AG04450 (cell line): ENCODE results near the gene KRT86. TPM values are rescaled to one million over a fixed set of nuclear protein-coding genes. Genes with fewer than 3 reads are reported as not detected.

Source experiments
- CTCF ChIA-PET: fragments of 300-600, 350-600 bp; formaldehyde crosslinking; extraction: SDS; loops from one replicate; lab custom pipeline; 2022; ENCODE audit warnings: antibody characterized with exemption, inconsistent platforms; lab: Charles Lee
- POLR2A ChIA-PET: fragments of 350-600 bp; formaldehyde crosslinking; extraction: SDS; loops from one replicate; lab custom pipeline; 2021; ENCODE audit warnings: antibody characterized with exemption, inconsistent platforms; lab: Yijun Ruan, JAX
- DNase-seq: peaks from one replicate; pipeline ENCODE4 v3.0.0-alpha.2; 2011; ENCODE audit warnings: low read depth, low spot score
- H3K27ac ChIP-seq: one replicate; pipeline ENCODE4 v1.5.1; 2012; ENCODE audit warnings: low read depth, low read length, control low read depth
- H3K27me3 ChIP-seq: one replicate; pipeline ENCODE4 v1.6.0; 2012; ENCODE audit warnings: low read length; ENCODE audit not compliant: control insufficient read depth, insufficient read depth
- H3K4me3 ChIP-seq: 2 replicates; pipeline ENCODE4 v1.5.1; 2011; ENCODE audit warnings: mild to moderate bottlenecking, low read depth, low read length, control low read depth
- H3K9me3 ChIP-seq: 2 replicates; pipeline ENCODE4 v1.5.1; 2012; ENCODE audit warnings: low read length; ENCODE audit not compliant: control insufficient read depth, insufficient read depth
- CTCF ChIP-seq: IDR thresholded peaks from 2 replicates; pipeline ENCODE4 v1.5.1; 2011; ENCODE audit warnings: low read depth, low read length, control low read depth, inconsistent platforms
- polyA plus RNA-seq: library from polyadenylated mRNA; depleted of rRNA; stranded (reverse); fragments of >200 nt; gene quantifications from 2 replicates; pipeline ENCODE4 v1.2.3, GENCODE V29; 2011

Gene KRT86
- polyA plus RNA-seq, 1 experiment = 0.04 TPM

GRCh38 chr12:52245962-52246569, 28.4 kb upstream of the KRT86 start:
- DNase-seq = no peak
- Histone ChIP-seq H3K27ac (no peak overlapping the region), H3K4me3 (no peak overlapping the region), H3K9me3 (no peaks in the 10 kb centered on the region; the same call in 1 of the 2 replicates), H3K27me3 (peaks cover 10% of the 10 kb centered on the region)
- TF ChIP-seq CTCF = no peak
- ChIA-PET POLR2A (no interaction called here), CTCF (interaction anchor here (0.9 to 4.9 kb wide), 3 partner anchors 29 to 639 kb away, joined by 3 to 42 read pairs (median 3); no protein-coding TSS in a partner anchor)

- no peak overlapping the region for H3K4me3 ChIP-seq
- DNase-seq = no peak
- peaks cover 10% of the 10 kb centered on the region for H3K27me3 ChIP-seq
- H3K27ac ChIP-seq = no peak overlapping the region
- TF ChIP-seq CTCF = no peak
- no peaks in the 10 kb centered on the region; the same call in 1 of the 2 replicates for H3K9me3 ChIP-seq
- ChIA-PET CTCF (interaction anchor here (1.6 to 4.9 kb wide), 2 partner anchors 32 to 638 kb away, joined by 3 to 42 read pairs; no protein-coding TSS in a partner anchor), POLR2A (no interaction called here)
Observed at GRCh38 chr12:52246720-52247621, 27.5 kb upstream of the KRT86 start.

GRCh38 chr12:52247622-52248540, 26.6 kb upstream of the KRT86 start:
- H3K27ac ChIP-seq = no peak overlapping the region
- no peak overlapping the region for H3K4me3 ChIP-seq
- TF ChIP-seq CTCF = no peak
- POLR2A ChIA-PET = no interaction called here
- CTCF ChIA-PET = interaction anchor here (0.6 to 4.9 kb wide), 3 partner anchors 18 to 31 kb away, joined by 3 to 42 read pairs (median 6); no protein-coding TSS in a partner anchor
- H3K27me3 ChIP-seq = peaks cover 10% of the 10 kb centered on the region
- no peaks in the 10 kb centered on the region; the same call in 1 of the 2 replicates for H3K9me3 ChIP-seq
- no peak for DNase-seq

- Histone ChIP-seq H3K27me3 (peaks cover 10% of the 10 kb centered on the region), H3K4me3 (no peak overlapping the region), H3K9me3 (no peaks in the 10 kb centered on the region; the same call in 1 of the 2 replicates), H3K27ac (no peak overlapping the region)
- ChIA-PET CTCF (interaction anchor here (0.6 to 1.3 kb wide), 2 partner anchors 17 to 31 kb away, joined by 3 to 6 read pairs; no protein-coding TSS in a partner anchor), POLR2A (no interaction called here)
- TF ChIP-seq CTCF = no peak
- no peak for DNase-seq
Observed at GRCh38 chr12:52248541-52249461, 25.6 kb upstream of the KRT86 start.
